ENCODE results near the gene CEPT1.
"Not testable (repeated sequence)": the region's sequence is repeated elsewhere in the genome, so short reads cannot be mapped to it uniquely, and the experiment has no call there.

CEPT1 gene

DNA sequence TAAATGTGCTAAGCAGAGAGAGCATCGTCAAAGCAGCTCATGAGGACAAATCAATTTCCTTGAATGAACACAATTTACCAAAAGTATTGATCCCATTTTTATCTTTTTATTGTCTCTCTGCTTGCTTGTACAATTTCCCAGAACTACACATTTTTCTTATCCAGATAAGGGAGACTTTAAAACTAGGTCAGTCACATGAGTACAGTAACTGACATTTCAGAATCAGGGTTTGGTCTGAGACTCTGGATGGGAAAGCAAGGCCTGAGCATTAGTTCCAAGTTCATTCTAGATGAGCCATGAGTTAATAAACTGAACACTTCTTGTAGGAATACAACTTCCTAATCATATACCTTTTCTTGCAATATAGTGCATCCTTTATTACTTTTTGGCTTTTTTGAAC is 71.9 kb downstream of the CEPT1 start:
- no peak for DNase-seq (ENCODE audit: low read depth)

- no peak for DNase-seq (ENCODE audit: low read depth)
Measured at GRCh38 chr1:111212634-111213335, 72.8 kb downstream of the CEPT1 start.

GRCh38 chr1:111213412-111213811 is 73.4 kb downstream of the CEPT1 start:
- DNase-seq (ENCODE audit: low read depth), result no peak

GRCh38 chr1:111214074-111214801 is 74.2 kb downstream of the CEPT1 start:
- DNase-seq (ENCODE audit: low read depth), result no peak

DNA sequence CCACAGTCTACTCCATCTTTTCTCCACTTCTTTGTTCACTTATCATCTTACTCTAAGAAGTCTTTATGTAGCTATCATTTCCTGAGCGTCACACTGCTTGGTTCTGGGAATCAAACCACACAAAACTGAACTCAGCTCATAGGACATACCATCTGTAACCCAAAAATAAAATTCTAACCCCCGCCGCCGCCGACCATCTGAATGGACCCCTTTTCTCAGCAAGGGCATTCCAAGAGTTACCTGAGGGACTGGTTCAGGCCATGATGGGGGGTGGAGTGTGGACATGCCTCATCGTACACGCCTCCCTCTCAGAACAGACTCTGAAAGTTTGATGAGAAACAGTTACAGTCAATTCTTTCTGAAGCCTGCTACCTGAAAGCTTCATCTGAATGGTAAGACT is 74.9 kb downstream of the CEPT1 start:
- DNase-seq (ENCODE audit: low read depth), result no peak

GRCh38 chr1:111215285-111215684 is 75.3 kb downstream of the CEPT1 start:
- DNase-seq (ENCODE audit: low read depth), result not testable (repeated sequence)

- no peak for DNase-seq (ENCODE audit: low read depth)
Measured at GRCh38 chr1:111216751-111217150, 76.7 kb downstream of the CEPT1 start.

DNA sequence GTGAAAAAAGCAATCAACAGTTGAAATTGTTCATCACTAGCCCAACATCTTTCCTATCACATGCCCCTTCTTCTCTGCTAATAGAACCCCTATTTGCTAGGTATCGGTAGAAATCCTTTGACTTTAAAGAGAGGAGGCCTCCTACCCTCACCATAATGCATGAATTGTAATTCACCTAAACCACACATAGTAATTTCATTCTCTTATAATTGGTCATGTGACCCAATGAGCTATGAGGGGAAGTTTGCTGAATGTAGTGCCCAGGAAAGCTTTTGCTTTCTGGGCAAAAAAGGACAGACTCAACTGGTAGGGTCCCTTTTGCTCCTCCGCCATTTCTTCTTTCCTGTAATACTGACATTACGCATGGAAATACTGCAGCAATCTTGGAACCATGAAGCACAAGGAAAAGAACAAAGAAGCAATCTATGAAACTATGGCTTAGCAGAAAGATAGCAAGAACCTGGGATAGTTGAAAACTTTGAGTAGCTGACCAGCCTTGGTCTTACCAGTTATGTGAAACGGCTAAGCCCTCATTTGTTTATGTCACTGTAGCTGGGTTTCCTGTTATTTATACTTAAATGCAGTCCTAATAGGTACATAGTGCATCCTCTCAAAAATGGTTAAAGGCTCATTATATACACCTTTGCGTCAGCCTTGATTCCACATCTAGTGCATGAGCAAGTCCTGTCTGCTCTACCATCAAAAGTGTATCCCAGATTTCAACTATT is 77.3 kb downstream of the CEPT1 start:
- DNase-seq (ENCODE audit: low read depth), result no peak

- DNase-seq (ENCODE audit: low read depth), result no peak
Measured at GRCh38 chr1:111218701-111219556, 78.9 kb downstream of the CEPT1 start.

DNA sequence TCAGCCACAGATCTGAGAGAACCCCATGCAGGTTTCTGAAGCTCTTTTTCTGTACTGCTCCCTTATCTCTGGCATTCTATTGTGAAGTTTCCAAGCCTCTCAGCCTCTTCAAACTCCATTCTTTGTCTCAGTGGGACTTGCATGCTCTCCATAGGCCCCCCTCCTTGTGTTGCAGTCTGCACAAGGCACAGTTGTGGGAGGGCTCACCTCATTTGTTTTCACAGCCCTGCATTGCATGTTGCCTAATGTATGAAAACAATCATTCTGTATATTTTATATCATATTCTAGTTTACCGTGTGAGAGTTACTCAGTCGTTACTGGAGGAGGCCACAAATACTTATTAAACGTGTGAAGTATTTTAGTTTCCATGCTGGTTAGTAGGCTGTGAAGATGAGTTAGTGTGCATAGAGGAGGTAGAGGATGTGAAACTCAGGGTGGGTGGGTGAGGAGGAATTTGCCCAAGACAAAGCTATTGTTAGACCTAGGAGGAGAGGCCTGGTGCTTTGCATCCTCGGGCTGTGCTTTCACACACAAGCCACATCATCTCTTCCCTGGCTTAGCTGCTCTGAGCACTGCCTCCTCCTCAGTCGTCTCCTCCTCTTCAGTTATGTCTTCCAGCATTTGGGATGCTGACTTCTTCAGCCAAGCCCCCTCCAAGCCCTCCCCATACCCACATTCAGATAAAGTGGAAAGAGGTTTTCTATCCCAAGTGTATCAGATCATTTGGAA is 79.7 kb downstream of the CEPT1 start:
- no peak for DNase-seq (ENCODE audit: low read depth)

DNA sequence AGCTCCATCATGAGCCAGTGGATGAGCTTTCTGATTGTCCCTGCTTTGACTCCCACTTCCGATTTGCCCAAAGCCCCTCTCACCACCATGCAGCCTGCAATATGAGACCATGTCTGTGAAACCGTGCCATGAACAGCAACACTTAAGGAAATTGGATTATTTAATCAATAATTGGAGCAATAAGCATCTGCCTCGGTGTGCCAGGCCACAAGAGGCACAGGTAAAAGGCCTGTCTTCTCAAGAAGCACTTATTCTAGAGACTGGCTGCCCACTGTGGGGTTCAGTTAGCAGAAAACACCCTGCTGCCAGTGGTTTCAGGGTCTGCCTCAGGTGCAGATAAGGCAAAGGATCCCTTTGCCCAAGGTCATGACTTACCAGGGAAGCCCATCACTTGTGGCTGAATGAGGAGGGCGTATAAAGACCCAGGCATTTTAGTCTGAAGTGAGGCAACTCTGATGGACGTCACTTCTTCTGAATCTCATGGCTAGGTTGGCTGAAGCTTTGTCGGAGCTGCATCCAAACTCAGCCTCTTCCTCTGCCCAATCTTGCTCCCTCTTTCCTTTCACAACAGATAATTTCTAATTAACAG is 80.4 kb downstream of the CEPT1 start:
- DNase-seq (ENCODE audit: low read depth), result no peak

DNA sequence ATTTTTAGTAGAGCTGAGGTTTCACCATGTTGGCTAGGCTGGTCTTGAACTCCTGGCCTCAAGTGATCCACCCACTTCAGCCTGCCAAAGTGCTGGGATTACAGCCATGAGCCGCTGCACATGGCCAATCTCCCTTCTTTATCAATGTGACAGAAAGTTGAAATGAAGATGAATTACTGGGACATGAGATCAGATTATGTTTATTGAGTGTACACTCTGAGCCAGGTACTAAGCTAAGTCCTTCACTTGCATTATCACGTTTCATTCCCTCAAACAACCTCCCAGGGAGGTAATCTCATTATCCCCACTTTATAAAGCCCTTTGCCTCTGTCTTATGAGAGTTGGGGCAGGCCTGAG is 81.2 kb downstream of the CEPT1 start:
- DNase-seq (ENCODE audit: low read depth), result no peak

DNA sequence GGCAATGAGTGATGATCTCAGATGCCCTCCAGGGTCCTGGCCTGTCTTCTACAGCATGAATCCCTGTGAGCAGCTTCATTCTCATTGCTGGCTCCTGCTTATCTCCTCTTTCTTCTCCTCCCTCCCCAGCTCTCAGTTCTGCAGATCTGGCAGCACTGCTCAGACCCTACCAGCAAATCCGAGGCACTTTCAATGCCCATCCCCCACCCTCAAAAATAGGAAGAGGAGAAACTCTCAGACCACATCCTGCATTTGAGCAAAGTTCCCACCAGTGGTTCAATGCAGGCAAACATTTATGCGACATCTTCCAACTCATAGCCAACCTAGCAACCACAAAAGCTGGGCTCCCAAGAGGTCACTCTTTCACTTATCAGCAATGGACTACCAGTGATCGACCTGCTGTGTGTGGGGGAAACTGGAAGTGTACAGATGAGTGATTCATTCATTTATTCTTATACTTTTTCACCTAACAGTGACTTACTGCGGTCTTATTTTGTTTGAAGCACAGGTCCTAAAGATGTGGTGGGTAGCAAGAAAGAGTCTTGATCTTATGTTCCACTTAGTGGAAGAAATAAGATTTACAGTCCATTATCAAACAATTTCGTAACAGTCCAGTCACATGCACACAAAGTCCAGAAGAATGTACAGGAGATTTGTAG is 81.7 kb downstream of the CEPT1 start:
- DNase-seq (ENCODE audit: low read depth), result no peak

GRCh38 chr1:111222308-111223125 is 82.5 kb downstream of the CEPT1 start:
- DNase-seq (ENCODE audit: low read depth), result no peak

- DNase-seq (ENCODE audit: low read depth), result no peak
Measured at GRCh38 chr1:111223126-111223685, 83.2 kb downstream of the CEPT1 start.

- DNase-seq (ENCODE audit: low read depth), result no peak
Measured at GRCh38 chr1:111225091-111225490, 85.1 kb downstream of the CEPT1 start.

GRCh38 chr1:111225717-111226400 is 85.8 kb downstream of the CEPT1 start:
- no peak for DNase-seq (ENCODE audit: low read depth)

DNA sequence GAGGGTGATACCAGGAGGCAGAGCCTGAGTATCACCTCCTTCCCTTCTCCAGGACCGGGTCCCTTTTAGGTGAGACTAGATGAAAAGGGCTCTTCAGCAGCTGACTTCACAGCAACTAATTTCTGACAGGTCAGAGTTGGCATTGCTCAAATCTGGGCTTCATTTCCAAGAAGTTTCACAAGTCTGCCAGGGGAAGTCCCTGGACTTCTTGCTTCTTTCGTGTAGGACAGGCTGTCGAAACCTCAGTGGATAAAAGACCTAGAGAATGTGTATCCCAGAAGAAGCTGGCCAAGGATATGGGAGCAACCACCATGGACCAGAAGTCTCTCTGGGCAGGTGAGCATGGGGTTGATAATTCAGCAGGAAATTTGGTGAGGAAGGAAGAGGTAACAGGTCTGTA is 87.4 kb downstream of the CEPT1 start, which contains the start of gene CHI3L2:
CHI3L2 (plus strand) TSS at position 280 of the 400 bp plus-strand sequence; CDS start at position 297, 17 bp downstream.
- peak; percentile 55 for DNase-seq (ENCODE audit: low read depth)

Measured in stromal cell of bone marrow (primary cell).